Measurements from ENCODE around the gene RALGPS1.

DNA sequence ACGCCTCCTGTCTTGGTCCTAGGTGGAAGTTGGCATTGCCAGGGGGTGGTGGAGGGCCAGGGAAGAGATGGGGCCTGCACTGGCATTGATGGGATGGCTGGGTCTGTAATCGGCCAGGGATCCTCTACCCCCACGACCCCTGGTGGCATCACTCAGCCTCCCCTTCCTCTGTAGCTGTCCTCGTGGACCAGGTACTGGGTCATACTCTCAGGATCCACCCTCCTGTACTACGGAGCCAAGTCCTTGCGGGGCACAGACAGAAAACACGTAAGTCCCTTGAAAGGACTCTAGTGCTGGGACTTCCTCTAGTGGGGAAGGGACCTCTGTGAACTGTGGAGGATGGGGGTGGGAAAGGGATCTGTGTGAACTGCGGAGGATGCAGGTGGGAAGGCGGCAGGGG lies 297.9 kb downstream of the RALGPS1 start:
- TF ChIP-seq REST (IDR thresholded peaks at IDR 0.05; ENCODE audit: insufficient replicate concordance, low read depth), result no peak
- TF ChIP-seq CTCF (IDR thresholded peaks at IDR 0.05; ENCODE audit: insufficient read depth, low read length), result no peak
- no peak for TF ChIP-seq POLR2AphosphoS5 (IDR thresholded peaks at IDR 0.05; ENCODE audit: low read depth)
- TF ChIP-seq GABPA (IDR thresholded peaks at IDR 0.05; ENCODE audit: low read depth), result no peak
